Motor neuron (in vitro differentiated cells): Measurements from ENCODE around the gene AIFM1. TPM values are rescaled to one million over a fixed set of nuclear protein-coding genes. Genes with fewer than 3 reads are reported as not detected.
A peak's percentile ranks its signal among the peaks of the same experiment; 100 is the strongest.

Experiments used
- ATAC-seq, 8 experiments: fragments of 200-7000 bp; cut with Tn5 transposase; replicated peaks in 6 of 8; 2 replicates each; pipeline ENCODE4 v1.8.0; 2021; ENCODE audit warnings: mild to moderate bottlenecking in 8 of 8, moderate library complexity in 8 of 8
- H3K27ac ChIP-seq, 2 donors: fragments of 250-450 bp; sonication (Bioruptor Pico); 2 replicates each; pipeline ENCODE4 v1.9.0; 2021; ENCODE audit warnings: antibody characterized with exemption in 2 of 2, mild to moderate bottlenecking in 2 of 2, moderate library complexity in 1 of 2
- H3K4me1 ChIP-seq, 2 donors: fragments of 250-450 bp; sonication (Bioruptor Pico); replicated peaks in 1 of 2; 2 replicates each; pipeline ENCODE4 v1.6.1; 2021; ENCODE audit warnings: antibody characterized with exemption in 2 of 2, mild to moderate bottlenecking in 2 of 2, moderate library complexity in 1 of 2
- H3K4me3 ChIP-seq, 5 donors: fragments of 250-450 bp; sonication (Bioruptor Pico); 2 replicates each; pipeline ENCODE4 v1.9.0; 2021; ENCODE audit warnings: antibody characterized with exemption in 5 of 5, mild to moderate bottlenecking in 5 of 5, moderate library complexity in 4 of 5
- WGBS, 10 experiments: fragments of 450-650 bp; shearing (Covaris generic); methylation state at CpG; one replicate each; pipeline ENCODE4 v1.0.0; 2022; 5-methylcytosine and 5-hydroxymethylcytosine counted together
- in situ Hi-C, 9 experiments: fragments of 400-800 bp; cut with MboI; loops; one replicate each; pipeline ENCODE4 v1.15.0; 2021; ENCODE audit warnings: low sequenced_read_pairs in 9 of 9, low pct_unique_long_range_greater_than_20kb in 2 of 9; ENCODE audit not compliant: unreplicated experiment in 9 of 9
- total RNA-seq, 8 experiments: library from RNA; unstranded; fragments of 300-600 nt; gene quantifications; 2 replicates each; pipeline versions ENCODE4 v1.2.3 to v1.2.4, GENCODE V29; 2022

Gene AIFM1
- total RNA-seq, 8 experiments from 2014 or later = 14.0 to 54.8 (median 18.0) TPM

- peak overlapping the region; percentile 82 for H3K27ac ChIP-seq
- in situ Hi-C loops = no loop called here
- 10 to 23% methylated on average over 2 to 6 of the region's 32 CpGs; no CpG with 5 or more reads in 8 of the 10 experiments for WGBS, 10 experiments
These were observed 399 bp downstream of the AIFM1 start for GRCh38 chrX:130165181-130165702.

GRCh38 chrX:130163398-130163797 lies 2.2 kb downstream of the AIFM1 start:
- H3K27ac ChIP-seq = no peak overlapping the region
- WGBS, 10 experiments = 20 to 43% (median 27%) methylated on average over 1 to 2 of the region's 2 CpGs; no CpG with 5 or more reads in 5 of the 10 experiments
- no peak overlapping the region for H3K4me3 ChIP-seq
- H3K4me1 ChIP-seq = peaks cover 0 to 16% of the 10 kb centered on the region in 2 donors
- ATAC-seq = no peak
- in situ Hi-C loops = no loop called here

More at GRCh38 chrX:130165181-130165702, 399 bp downstream of the AIFM1 start:
- ATAC-seq = peak in 2 of 8 experiments; percentile 40 to 47
- Histone ChIP-seq H3K4me1 (peaks cover 2 to 23% of the 10 kb centered on the region in 2 donors), H3K4me3 (peak overlapping the region; percentile 45 to 68 (median 59))

DNA sequence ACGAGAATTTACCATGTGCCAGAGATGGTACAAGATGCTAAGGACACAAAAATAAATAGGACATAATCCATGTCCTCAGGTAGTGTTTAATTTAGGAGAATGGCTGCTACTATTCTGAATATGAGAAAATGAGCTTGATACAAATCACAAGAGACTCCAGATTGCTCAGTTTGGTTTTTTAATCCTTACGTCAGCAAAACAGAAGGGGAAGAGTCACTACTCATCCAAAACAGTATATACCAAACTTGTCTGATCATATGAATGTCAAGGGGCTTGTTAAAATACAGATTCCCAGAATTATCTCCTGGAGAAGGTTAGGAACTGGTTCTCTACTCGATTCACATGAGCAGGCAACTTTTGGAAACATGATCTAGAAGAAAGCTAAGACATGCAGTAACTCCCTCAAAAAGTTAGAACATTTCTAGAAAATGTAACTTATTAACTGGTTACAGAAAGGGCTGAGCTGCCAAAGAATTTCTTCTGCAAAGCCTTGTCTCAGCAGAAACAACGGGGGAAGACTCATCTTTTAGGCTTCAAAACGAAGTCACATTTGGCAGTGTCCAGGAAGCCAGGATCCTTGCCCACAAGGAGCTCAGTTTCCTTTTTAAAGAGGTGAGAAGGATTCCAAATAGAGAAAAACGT lies 3.4 kb downstream of the AIFM1 start:
- peaks cover 0 to 16% of the 10 kb centered on the region in 2 donors for H3K4me1 ChIP-seq
- no peak overlapping the region for H3K27ac ChIP-seq
- 20 to 42% (median 31%) methylated on average over 1 to 6 of the region's 6 CpGs; no CpG with 5 or more reads in 6 of the 10 experiments for WGBS, 10 experiments
- no peak overlapping the region for H3K4me3 ChIP-seq
- ATAC-seq = no peak
- in situ Hi-C loops = no loop called here

GRCh38 chrX:130159776-130160175 lies 5.9 kb downstream of the AIFM1 start:
- H3K4me3 ChIP-seq = no peak overlapping the region
- 47 to 100% (median 90%) methylated on average over 1 to 4 of the region's 4 CpGs; no CpG with 5 or more reads in 5 of the 10 experiments for WGBS, 10 experiments
- no peak for ATAC-seq
- peaks cover 0 to 12% of the 10 kb centered on the region in 2 donors for H3K4me1 ChIP-seq
- H3K27ac ChIP-seq = no peak overlapping the region
- in situ Hi-C loops = no loop called here

GRCh38 chrX:130158311-130158710 lies 7.3 kb downstream of the AIFM1 start:
- ATAC-seq = no peak
- 0 to 90% (median 80%) methylated on average over 1 to 2 of the region's 2 CpGs; no CpG with 5 or more reads in 4 of the 10 experiments for WGBS, 10 experiments
- Histone ChIP-seq H3K27ac (no peak overlapping the region), H3K4me3 (no peak overlapping the region), H3K4me1 (peaks cover 0 to under 1% of the 10 kb centered on the region in 2 donors)
- in situ Hi-C loops = no loop called here

DNA sequence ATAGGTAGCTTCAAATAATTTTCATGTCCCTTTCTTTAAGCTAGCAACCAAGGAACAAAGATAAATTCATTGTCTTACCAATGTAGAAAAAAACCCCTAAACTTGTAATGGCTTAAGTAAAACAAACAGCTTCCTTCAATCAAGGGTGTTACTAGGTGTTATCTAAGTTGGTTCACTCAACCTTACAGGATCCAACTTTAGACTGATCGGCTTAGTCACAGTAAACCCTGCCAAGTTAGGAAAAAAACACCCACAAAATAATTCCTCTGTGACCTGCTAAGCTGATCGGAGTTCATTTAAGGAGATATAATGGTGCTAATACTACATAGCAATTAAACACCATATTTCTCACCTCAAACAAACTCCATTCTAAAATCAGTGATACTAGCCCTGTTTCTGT lies 10.1 kb downstream of the AIFM1 start:
- 60 to 100% (median 83%) methylated on average over 1 to 2 of the region's 2 CpGs; no CpG with 5 or more reads in 5 of the 10 experiments for WGBS, 10 experiments
- in situ Hi-C loops = no loop called here
- Histone ChIP-seq H3K4me3 (no peak overlapping the region), H3K27ac (no peak overlapping the region), H3K4me1 (no peaks in the 10 kb centered on the region)
- no peak for ATAC-seq

DNA sequence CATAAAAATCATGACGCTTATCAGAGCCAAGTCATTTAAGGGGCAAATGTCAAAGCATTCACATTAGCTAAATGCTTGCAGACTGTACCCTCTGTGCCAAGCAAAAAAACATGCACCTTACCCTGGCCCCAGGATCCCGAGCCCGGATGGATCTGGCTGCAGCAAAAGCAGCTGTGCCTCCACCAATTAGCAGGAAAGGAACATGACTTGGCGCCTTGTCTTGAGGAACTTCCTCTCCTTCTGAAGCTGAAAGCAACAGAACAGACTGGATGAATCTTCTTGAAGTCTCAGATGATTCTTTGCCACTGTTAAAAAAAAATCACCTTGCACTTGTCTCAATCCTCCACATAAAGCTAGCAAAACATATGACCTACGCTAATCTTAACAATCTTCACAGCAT lies 18.0 kb downstream of the AIFM1 start:
- WGBS, 10 experiments = 48 to 100% (median 80%) methylated on average over 1 to 3 of the region's 5 CpGs; no CpG with 5 or more reads in 6 of the 10 experiments
- Histone ChIP-seq H3K27ac (no peak overlapping the region), H3K4me3 (no peak overlapping the region), H3K4me1 (no peaks in the 10 kb centered on the region)
- in situ Hi-C loops = no loop called here
- ATAC-seq = no peak

DNA sequence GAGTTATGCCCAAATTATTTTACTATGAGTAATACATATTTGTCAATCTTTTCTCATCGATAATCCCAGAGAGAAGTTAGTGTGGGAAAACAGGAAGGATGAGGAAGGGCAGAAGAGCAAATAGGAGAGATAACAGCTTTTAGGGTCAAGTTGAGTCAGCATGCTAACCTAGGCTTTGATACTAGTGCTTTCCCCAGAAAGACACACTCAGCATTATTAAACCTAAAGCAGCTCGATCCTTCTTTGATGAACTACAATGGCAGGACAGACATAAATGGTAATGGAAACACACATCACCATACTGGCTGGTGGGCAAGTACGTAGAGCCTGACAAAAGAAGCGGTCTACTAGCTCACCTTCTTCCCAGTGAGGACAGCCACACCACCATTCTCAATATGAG lies 20.5 kb downstream of the AIFM1 start:
- H3K4me3 ChIP-seq = no peak overlapping the region
- no peak for ATAC-seq
- in situ Hi-C loops = no loop called here
- no peak overlapping the region for H3K27ac ChIP-seq
- WGBS, 10 experiments = 56 to 100% (median 100%) methylated on average over 1 to 4 of the region's 4 CpGs; no CpG with 5 or more reads in 5 of the 10 experiments
- no peaks in the 10 kb centered on the region for H3K4me1 ChIP-seq

DNA sequence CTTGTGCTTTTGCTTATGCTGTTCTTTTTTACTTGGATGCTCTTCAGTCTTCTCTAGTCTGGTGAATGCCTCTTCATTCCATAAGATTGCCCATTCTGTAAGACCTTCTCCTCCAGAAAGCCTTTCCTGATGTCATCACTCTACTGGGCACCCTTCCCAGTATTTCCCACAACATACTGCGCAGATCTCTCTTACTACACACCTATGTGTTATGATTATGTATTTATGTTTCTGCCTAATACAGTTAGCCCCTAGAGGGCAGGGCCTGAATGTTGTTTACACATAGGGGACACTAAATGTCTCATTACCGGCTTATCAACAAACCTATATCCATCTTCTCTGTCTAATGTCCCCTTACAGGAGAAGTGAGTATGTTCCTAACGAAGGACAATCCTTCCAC lies 21.1 kb downstream of the AIFM1 start:
- 50 to 88% (median 65%) methylated on average over 1 to 3 of the region's 3 CpGs; no CpG with 5 or more reads in 6 of the 10 experiments for WGBS, 10 experiments
- in situ Hi-C loops = no loop called here

DNA sequence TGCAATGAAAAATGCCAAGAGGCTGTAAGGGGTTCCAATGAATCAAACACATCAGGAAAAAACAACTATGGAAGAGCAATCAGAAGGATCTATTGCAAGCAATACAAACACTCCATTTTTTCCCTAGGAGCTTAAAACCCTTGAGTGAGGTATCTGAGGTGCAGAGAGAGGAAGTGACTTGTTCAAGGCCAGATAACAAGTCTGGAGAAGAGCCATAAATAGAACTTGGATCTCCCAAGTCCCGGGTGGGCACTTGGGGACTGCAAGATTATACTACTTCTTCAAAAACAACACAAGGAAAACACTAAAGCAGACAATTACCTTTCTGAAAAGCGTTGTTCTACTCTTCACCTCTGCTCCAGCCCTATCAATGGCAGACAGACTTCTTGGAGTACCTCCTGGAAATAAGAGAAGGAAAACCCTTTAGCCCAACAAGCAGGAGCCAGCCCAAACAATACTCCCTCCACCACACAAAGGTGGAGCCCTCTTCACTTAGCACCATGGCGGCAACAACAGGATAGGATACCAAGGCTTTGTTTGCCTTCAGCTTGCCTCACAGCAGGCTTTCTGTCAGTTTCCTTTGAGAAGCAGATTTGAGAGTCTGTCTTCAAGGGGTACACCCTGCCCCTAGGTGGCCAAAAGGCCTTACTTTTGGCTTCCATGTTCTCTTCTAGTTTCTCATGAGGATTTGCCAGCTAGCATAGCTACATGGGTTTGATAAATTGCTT lies 26.0 kb downstream of the AIFM1 start:
- ATAC-seq = no peak
- Histone ChIP-seq H3K27ac (no peak overlapping the region), H3K4me3 (no peak overlapping the region), H3K4me1 (no peaks in the 10 kb centered on the region)
- 57% methylated on average over 2 of the region's 3 CpGs; no CpG with 5 or more reads in 9 of the 10 experiments for WGBS, 10 experiments
- in situ Hi-C loops = no loop called here

More for the DNA sequence above, 21.1 kb downstream of the AIFM1 start:
- Histone ChIP-seq H3K27ac (no peak overlapping the region), H3K4me3 (no peak overlapping the region), H3K4me1 (no peaks in the 10 kb centered on the region)
- no peak for ATAC-seq

GRCh38 chrX:130136961-130137360 lies 28.7 kb downstream of the AIFM1 start:
- no peak for ATAC-seq
- no peak overlapping the region for H3K27ac ChIP-seq
- WGBS, 10 experiments = 0 to 100% (median 80%) methylated on average over 1 to 7 of the region's 8 CpGs; no CpG with 5 or more reads in 5 of the 10 experiments
- in situ Hi-C loops = no loop called here
- H3K4me3 ChIP-seq = no peak overlapping the region
- H3K4me1 ChIP-seq = no peaks in the 10 kb centered on the region

- in situ Hi-C loops = no loop called here
- ATAC-seq = no peak
- Histone ChIP-seq H3K27ac (no peak overlapping the region), H3K4me1 (no peaks in the 10 kb centered on the region), H3K4me3 (no peak overlapping the region)
- 54 to 100% (median 90%) methylated on average over 1 to 3 of the region's 5 CpGs; no CpG with 5 or more reads in 4 of the 10 experiments for WGBS, 10 experiments
These were observed 29.1 kb downstream of the AIFM1 start for GRCh38 chrX:130136496-130136895.

DNA sequence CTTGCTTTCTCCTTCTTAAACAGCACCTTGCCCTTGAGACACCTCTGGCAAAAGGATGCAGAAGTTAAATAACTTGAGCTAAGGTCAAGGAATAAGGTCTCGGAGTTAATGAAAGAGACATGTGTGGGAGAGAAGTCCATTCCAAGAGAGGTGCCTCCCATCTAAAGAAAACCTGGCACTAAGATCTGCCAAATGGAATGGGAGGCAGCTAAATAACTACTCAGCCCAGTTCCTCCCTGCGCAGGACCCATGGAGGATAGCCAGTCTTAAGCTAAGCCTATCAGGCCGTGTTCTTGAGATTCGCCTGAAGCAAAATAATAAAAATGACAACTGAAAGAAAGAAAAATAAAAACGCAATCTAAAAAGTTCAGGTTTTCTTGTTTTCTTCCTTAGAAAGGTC lies 34.7 kb downstream of the AIFM1 start:
- WGBS, 10 experiments = 42 to 100% (median 100%) methylated on average over 1 to 5 of the region's 5 CpGs; no CpG with 5 or more reads in 4 of the 10 experiments
- Histone ChIP-seq H3K4me3 (no peak overlapping the region), H3K4me1 (no peaks in the 10 kb centered on the region), H3K27ac (no peak overlapping the region)
- no peak for ATAC-seq
- in situ Hi-C loops = no loop called here
